HG03342 (cell line): Measurements from ENCODE around the gene SMDT1.
"Not testable (repeated sequence)": the region's sequence is repeated elsewhere in the genome, so short reads cannot be mapped to it uniquely, and the experiment has no call there.

ENCODE experiments used
- ATAC-seq: cut with Tn5 transposase; IDR thresholded peaks from one replicate; pipeline ENCODE4 v1.9.1; 2021; ENCODE audit warnings: mild to moderate bottlenecking, moderate library complexity; ENCODE audit not compliant: unreplicated experiment

The SMDT1 gene

DNA sequence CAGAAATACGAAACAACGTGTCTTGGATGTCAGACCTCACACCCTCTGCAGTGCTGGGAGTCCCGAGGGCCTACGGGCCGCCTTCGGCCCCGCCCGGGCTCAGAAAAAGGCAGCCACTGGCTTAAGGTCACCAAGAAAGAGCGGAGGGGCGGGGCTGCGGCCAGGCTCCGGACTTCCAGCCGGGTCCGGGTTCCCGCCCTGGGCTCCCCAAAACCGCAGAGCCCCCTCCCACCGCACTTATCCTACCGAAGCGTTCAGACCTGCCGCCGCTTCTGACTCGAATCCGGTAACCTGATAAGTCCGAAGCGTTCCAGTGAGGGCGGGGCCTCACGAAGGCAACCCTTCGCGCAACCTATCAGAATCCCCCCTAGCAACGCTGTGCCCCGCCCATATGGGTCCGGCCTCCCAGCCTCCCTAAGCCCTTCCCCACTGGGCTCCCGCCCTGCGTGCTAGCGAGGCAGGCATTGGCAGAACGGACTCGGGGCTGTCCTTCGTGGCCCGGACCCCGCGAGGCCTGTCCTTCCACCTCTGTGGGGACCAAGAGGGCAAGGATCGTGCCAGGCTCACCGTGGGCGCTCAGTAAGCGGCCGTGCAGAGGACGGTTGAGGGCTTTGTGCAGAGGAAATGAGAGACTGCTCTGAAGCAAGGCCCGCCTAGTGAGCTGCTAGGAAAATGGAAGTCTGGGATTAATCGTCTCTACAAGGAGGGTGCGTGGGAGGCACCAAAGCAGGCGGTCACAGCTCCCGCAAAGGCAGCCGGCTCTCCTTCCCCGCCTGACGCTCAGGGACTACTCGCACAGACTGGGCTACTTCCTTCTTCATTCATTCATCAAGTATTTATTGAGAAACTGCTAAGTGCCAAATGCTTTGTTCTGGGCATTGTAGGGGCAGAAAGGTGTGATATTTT is 8.7 kb upstream of the SMDT1 start, which contains the start of gene NAGA:
Gene NAGA, minus strand, starts transcription at position 296 of the 906 bp plus-strand sequence. CDS start 515 bp downstream, outside the sequence.
- peak; percentile 82 for ATAC-seq

DNA sequence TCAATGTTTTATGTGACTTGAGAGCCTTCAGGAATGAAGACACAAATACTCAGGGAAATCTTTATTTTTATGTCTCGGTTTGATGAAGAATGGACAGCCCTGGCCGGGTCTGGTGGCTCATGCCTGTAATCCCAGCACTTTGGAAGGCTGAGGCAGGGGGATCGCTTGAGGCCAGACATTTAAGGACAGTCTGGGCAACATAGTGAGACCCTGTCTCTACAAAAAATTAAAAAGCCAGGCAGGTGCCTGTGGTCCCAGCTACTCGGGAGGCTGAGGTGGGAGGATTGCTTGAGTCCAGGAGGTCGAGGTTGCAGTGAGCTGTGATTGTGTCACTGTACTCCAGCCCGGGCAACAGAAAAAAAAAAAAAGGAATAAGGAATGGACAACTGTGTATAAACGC is 8.0 kb upstream of the SMDT1 start:
- ATAC-seq, result not testable (repeated sequence)

DNA sequence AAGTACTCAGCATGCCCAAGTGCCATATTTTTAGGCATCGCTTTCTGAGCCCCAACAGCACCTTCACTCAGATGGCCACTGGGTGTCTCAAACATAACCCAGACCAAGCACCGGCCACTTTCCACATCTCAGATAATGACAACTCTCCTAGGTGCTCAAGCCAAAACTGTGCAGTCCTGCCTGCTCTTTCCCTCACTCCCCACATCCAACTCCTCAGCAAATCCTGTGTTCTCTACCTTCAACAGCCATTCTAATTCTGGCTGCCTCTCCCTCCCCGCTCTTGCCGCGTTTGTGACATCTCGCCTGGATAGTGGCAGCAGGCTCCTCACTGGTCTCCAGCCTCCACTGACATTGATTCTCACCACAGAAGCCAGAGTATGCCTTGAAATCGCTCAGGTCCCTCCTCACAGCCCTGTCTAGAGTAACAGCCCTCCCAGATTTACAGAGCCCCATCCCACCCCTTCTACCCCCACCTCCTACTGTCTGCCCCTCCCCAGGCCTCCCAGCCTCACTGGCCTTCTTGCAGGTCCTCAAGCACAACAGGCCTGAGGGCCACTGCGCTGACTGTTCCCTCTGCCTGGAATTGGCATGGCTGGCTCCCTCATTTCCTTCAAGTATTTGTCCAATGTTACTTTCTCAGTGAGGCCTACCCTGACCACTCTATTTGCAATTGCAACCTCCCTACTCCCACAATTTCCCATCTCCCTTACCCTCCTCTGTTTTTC is 6.7 kb upstream of the SMDT1 start:
- no peak for ATAC-seq

DNA sequence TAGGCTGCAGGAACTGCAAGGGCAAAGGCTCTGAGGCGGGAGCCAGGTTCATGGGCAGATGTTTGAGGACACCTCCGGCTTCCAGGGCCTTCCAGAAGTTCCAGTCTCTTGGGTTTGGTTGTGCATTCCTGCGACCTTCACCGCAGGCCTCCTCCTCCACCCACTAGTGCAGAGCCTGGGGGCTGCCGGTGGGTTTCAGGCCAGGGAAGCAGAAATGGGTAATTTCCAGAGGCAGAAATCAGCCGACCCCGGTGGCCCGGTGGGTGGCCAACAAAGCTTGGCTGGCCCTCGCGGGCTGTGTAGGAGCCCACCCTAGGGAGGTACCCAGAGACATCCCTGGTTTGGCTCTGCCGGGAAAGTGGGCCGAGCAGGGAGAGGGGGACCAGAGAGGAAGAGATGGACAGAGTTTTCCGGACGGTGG is 5.9 kb upstream of the SMDT1 start:
- ATAC-seq, result no peak

DNA sequence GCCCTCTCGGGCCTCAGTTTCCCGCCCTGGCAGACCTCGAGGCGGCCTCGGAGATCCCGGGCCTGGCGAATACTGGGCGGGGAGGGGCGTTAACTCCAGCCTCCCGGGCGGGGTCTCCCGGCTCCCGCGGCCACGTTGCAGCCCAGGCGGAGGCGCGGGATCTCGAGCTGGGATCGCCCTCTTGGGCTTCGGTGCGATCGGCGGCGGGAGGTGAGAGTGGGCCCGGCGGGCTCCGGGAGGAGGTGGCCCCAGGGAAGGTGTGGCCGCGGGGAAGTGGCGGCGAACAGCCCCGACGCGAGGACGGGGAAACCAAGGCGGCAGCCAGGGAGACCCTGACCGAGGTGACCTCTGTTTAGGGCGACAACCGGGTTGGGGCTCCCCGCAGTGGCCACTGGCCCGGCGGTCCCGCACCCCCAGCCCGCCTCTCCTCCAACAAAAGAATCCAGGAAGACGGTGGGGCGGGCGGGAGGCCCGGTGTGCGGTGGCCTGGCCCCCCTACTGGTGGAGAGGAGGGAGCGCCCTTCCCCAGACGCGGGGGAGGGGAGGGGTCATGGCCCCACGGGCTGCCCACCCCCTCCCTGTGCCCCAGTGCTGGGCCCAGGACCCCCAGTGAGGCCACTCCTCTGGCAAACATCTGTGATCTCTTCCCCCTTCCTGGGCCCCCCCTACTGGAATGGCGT is 5.2 kb upstream of the SMDT1 start, which contains the start of gene PHETA2:
Gene PHETA2, plus strand, starts transcription at position 117 of the 680 bp plus-strand sequence. CDS start 3,046 bp downstream, outside the sequence.
- ATAC-seq, result no peak

DNA sequence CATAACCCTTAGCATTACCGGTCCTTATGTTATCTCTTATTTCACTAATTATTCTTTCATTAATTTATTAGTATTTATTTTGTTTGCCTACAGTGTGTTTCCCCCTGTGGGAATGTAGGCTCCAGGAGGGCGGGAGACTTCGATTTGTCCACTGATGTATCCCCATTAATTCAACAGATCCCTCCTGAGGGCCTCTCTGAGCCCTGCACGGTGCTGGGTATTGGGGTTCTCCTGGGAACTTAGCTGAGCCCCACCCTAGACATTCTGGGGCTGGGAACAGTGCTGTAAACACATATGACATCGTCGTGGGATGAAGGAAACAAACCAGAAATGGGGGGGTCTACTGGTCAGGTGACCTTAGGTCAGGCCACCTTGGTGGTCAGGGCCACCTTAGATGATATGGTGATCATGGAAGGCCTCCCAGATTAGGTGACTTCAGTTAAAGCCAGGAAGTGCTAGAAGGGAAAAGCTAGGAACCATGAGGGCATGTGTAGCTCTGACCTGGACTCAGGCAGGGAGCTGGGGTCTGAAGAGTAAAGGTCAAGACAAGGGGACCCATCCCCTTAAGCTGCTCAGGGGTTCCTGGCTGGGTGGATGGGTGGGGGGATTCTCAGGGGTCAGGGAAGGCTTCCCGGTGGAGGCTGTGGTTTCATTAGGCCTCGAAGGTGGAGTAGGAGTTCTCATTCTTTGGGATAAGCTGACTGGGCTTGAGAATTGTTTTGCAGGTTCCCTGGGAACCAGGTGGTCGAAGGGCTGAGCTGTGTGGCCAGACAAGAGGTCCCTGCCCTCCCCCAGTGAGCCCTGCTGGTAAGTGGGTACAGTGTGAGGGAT is 4.4 kb upstream of the SMDT1 start:
- ATAC-seq, result no peak

DNA sequence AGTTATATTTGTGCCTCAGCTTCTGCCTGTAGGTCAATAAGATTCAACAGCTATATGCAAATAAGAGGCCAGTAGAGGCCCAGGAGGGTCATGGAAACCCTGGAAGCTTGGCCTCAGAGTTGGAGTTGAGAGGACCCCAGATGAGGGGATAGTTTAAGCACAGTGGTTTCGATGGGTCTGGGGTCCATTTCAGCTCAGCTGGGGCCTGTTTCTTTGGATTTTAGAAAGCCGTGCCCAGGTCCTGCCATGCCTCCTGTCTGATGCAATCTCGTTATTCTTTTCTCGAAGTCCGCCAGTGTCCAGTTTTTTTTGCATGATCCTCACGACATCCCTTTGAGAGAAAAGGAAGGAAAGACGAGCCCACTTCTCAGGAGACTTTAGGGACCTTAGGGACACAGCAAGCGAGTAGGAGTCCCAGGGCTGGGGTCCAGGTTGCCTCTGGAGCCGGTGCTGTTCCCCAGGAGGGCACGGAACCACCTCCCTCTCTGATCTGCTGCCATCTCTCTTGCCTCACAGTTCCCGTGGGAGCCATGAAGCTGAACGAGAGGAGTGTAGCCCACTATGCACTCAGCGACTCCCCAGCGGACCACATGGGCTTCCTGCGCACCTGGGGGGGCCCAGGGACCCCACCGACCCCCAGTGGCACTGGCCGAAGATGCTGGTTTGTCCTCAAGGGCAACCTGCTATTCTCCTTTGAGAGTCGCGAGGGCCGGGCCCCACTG is 2.6 kb upstream of the SMDT1 start:
- ATAC-seq, result no peak

DNA sequence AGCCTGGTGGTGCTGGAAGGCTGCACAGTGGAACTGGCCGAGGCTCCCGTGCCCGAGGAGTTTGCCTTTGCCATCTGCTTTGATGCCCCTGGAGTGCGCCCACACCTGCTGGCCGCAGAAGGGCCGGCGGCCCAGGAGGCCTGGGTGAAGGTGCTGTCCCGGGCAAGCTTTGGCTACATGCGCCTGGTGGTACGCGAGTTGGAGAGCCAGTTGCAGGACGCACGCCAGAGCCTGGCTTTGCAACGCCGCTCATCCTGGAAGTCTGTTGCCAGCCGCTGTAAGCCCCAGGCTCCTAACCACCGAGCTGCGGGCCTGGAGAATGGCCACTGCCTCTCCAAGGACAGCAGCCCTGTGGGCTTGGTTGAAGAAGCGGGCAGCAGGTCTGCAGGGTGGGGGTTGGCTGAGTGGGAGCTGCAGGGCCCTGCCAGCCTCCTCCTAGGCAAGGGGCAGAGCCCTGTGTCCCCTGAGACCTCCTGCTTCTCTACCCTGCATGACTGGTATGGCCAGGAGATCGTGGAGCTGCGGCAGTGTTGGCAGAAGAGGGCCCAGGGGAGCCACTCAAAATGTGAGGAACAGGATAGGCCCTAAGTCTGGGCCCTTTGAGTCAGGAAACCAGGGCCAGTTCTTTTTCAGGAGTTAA is 1.9 kb upstream of the SMDT1 start:
- ATAC-seq, result no peak

DNA sequence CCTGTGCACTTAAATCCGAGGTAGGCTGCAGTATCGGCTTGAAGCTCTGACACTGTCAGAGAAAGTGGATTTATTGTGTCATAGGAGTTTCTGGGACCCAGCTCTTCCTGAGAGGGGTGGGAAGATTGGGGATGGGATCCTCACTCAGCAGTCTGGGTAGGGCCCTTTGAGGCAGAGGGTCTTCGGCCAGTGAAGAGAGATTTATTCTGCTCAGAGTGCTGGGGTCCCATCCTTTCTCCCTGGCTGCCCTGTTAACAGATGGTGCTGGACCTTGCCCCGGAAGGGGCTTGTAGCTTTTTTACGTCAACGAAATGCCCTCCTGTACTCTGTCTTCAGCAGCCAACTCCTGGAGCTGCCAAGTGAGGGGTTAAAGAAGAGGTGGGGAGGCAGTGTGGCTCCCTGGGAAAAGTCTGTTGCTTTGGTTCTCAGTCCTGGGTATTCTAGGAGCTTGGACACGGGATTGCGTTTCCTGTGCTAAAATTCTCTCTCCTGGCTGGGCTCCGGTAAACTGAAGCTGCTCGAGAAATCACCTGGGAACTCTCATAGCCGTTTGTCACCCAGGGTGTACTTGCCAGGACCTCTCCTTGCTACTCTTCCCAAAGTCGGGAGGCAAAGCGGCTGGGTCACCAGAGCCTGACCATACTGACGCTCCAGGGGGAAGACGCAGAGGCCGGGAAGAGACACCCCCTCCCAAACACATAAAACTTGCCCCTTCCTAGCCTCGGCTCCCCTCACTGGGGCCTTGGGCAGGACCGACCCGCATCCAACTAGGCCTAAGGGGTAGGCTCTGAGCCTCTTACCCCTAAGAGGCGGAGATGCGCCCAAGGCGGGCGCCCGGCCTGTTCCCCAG is 806 bp upstream of the SMDT1 start:
- ATAC-seq, result no peak

DNA sequence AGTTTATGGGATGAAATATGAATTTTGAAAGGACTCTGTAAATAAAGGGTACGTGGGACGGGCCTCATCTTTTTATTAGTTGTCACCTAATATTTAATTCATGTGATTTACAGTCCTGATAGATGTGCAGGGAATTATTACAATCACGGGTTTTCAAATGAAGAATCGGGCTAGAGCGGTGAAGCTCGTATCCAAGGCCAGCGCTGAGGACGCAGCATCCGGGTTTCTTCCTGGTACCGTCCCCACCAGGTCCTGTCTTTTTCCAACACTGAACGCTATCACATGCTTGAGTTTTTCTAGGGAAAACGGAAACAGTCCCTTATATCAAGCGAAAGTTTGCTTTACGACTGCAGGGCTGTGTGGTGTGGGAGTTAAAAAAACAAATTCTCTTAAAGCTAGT is 787 bp downstream of the SMDT1 start:
- no peak for ATAC-seq

DNA sequence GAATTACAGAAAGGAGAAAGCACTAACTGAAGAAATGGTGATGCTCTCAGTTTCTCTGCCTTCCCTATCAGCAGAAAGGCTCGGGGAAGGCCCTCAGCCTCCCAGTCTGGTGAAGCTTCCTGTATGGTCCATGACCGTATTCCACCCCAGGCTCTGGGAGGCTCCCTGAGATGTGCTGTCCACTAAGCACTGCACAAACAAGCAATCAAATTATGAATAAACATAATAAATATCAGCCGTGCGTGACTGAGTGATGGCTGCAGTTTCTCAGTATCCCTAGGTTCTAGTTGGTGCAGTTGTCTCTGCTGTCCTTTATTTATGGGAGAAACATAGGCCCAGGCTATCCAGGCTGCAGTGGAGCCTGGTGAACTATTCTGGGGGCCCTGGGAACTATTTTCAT is 3.6 kb downstream of the SMDT1 start:
- no peak for ATAC-seq

DNA sequence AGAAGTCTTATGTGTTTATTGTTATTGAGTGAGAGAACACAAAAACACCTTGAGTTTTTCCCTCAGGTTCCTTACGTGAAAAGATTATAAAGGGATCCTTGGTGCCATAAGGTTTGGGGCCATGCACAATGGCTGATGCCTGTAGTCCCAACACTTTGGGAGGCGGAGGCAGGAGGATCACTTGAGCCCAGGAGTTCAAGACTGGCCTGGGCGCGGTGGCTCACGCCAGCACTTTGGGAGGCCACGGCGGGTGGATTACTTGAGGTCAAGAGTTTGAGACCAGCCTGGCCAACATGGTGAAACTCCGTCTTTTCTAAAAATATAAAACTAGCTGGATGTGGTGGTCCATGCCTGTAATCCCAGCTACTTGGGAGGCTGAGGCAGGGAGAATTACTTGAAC is 5.4 kb downstream of the SMDT1 start:
- ATAC-seq, result no peak

DNA sequence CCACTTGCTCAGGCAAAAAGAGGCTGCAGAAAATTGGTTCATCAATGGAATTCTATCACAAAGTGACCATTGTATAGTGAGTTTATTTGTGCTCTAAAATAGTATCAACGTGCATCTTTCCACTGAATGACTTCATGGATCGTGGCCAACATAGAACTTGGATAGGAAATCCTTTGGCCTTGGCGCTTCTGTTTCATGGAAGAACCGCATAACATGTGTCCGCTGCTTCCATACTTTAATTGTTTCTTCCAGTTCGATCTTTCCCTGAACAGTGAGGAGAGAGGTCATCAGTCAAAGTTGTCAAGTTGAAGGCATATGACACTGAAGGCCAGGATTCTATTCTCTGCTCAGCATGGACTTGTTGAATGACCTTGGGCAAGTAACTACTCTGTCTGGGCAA is 6.6 kb downstream of the SMDT1 start:
- no peak for ATAC-seq

DNA sequence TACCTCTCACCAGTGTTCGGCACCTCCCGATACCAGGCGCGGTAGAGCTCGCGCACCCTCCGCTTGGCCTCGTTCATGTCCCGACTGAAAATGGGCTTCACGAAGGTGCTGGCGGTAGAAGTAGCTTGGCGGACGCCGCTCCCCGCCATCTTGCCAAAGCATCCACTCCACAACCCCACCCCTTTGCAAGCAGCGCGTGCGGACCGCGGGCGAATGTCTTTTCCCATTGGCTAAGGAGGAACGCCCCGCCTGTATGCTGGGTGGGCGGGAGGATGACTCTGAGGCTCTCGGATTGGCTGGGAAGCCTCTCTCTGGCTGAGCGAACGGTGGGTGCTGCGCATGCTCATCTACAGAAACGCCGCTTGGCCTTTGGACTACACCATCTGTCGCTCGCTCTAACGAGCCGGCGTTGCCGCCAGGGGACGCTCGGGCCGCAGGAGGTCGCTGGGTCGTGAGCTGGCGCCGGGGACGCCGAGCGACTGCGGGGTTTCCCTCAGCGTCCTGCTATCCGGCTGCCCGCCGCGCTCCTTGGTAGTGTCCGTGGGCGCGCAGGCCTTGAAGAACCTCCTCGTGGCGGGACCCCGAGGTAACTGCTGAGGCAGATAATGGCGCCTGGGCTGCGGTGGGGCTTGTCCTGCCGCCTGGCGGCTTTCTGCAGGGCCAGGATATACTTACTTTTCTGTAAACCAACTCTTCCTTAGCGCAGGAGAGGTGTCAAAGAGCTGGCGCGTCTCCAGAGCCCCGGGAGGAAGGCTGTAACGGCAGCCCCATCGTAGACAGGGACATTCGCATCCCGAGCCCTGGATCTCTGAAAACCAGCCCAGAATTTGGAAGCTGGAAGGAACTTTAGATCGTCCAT is 11.3 kb downstream of the SMDT1 start, which contains the start of gene NDUFA6:
Gene NDUFA6, minus strand, starts transcription at position 177 of the 859 bp plus-strand sequence. Its CDS starts 28 bp downstream, at position 149.
- ATAC-seq, result peak; percentile 91

DNA sequence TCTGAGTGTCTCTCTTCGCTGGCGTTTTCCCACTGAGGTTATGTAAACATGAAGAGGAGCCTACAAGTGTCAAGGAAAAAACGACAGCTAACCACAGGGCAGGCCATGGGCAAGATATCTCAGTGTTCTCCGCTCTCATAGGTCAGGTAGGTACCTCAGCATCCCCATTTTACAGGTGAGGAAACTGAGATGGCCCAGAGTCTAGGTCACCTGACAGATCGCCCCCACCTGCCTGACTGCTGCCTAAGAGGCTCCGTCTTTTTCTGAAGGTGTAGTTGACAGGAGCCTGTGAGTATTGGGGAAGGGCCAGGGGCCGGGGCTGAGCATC is 11.9 kb downstream of the SMDT1 start:
- no peak for ATAC-seq

DNA sequence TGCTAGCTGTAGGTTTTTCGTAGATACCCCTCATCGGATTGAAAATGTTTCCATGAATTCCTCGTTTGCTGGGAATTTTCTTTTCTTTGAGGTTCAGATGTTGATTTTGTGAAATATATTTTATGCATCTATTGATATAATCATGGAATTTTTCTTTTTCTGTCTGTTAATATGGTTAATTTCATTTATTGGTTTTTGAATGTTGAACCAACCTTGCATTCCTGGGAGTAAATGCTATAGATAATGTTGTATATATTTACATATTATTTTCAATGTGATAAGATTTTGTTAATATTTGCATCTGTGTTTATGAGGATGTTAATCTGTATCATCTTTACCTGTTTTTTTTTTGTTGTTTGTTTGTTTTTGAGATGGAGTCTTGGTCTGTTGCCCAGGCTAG is 21.7 kb downstream of the SMDT1 start:
- ATAC-seq, result no peak

DNA sequence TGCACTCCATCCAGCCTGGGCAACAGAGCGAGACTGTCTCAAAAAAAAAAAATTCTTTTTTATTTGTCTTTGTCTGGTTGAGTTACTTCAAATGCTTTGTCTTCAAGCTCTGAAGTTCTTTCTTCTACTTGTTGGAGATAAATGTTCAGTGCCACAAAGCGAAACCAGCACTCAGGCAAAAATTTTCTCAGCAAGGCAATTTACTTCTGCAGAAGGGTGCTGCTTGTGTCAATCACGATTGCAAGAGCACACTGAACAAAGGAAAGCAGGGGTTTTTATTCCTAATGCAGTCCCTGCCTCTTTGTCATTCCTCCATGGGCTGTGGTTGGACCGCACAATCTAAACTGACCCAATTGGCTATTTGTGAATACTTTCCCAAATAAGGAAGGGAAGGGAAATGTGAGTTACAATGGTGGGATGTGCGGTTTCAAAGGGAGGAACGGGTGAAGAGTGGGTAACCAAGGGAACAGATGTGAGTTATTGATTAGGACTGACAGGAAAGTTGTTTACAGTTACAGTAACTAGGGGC is 24.9 kb downstream of the SMDT1 start:
- ATAC-seq, result not testable (repeated sequence)
